GM19468 (cell line): ENCODE results near the gene PCDHGB4.
"Not testable (repeated sequence)": the region's sequence is repeated elsewhere in the genome, so short reads cannot be mapped to it uniquely, and the experiment has no call there.

Source experiments
- ATAC-seq: cut with Tn5 transposase; IDR thresholded peaks from one replicate; pipeline ENCODE4 v1.9.1; 2021; ENCODE audit warnings: mild to moderate bottlenecking, moderate library complexity, moderate number of reproducible peaks; ENCODE audit not compliant: unreplicated experiment; ENCODE audit errors: extremely low read depth

Gene PCDHGB4

DNA sequence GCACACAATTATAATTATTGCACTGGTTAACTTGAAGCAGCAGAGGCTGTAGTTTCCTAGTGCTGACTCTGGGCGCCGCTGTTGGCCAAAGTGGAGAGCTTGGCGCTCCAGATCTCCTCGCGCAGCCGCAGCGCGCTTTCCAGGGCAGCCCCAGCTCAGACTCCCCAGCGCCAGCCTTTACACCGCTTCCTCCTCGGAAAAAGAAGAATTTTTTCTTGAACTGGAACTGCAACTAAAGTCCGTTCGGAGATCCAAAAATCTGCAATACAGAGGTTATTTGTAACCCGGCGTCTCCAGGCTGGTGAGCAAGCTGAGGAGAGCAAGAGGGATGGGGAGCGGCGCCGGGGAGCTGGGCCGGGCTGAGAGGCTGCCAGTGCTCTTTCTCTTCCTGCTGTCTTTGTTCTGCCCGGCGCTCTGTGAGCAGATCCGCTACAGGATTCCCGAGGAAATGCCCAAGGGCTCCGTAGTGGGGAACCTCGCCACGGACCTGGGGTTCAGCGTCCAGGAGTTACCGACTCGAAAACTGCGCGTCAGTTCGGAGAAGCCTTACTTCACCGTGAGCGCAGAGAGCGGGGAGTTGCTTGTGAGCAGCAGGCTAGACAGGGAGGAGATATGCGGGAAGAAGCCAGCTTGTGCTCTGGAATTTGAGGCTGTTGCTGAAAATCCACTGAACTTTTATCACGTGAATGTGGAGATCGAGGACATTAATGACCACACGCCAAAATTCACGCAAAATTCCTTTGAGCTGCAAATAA is at the start of gene PCDHGB4:
PCDHGB4 (plus strand) TSS at position 142 of the 755 bp plus-strand sequence; CDS start at position 329, 187 bp downstream.
- ATAC-seq: peak; percentile 76

GRCh38 chr5:141338538-141339306 is 48.8 kb upstream of the PCDHGB4 start, which contains the start of gene PCDHGA2:
Gene PCDHGA2 (plus strand): TSS chr5:141338760.
- ATAC-seq: no peak

DNA sequence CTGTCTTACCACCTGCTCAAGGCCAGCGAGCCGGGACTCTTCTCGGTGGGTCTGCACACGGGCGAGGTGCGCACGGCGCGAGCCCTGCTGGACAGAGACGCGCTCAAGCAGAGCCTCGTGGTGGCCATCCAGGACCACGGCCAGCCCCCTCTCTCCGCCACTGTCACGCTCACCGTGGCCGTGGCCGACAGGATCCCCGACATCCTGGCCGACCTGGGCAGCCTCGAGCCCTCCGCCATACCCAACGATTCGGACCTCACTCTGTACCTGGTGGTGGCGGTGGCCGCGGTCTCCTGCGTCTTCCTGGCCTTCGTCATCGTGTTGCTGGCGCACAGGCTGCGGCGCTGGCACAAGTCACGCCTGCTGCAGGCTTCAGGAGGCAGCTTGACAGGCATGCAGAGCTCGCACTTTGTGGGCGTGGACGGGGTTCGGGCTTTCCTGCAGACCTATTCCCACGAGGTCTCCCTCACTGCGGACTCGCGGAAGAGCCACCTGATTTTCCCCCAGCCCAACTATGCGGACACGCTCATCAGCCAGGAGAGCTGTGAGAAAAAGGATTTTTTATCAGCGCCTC is 46.6 kb upstream of the PCDHGB4 start:
- not testable (repeated sequence) for ATAC-seq

- no peak for ATAC-seq
These were observed 44.7 kb upstream of the PCDHGB4 start for GRCh38 chr5:141342773-141343172.

DNA sequence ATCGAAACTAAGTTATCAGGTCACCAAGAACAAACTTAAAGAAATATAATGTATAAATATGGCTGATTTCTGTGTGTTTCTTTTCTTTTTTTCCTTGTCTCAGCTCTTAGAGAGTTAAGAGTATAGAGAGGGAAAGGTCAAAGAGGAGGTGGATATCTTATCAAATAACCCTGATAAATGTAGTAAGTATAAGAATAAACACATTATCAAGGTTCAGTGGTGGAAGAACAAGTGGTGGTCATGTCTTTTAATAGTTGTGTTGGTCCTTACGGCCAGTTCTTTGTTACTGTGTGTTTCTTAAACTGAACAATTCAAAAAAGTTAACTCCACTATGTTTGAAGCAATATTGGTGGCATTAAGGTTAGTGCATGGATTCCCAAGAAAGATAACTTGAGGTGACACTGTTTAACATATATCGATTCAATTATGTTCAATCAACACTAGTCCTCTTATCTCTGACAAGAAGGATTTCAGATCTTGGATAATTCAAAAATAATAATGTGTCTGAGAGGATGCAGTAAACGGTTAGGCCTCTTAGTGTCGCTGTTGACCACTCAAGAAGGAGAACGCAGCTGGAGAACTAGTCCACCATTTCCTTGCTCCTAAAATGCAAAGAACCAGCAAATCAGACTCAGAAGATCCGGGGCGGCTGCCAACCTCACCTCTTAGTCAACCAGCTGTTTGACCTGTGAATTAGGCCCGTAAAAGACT is 44.1 kb upstream of the PCDHGB4 start, which contains the start of gene PCDHGA3:
PCDHGA3 (plus strand) TSS at position 588 of the 711 bp plus-strand sequence. CDS start 205 bp downstream, outside the sequence.
- ATAC-seq: no peak

DNA sequence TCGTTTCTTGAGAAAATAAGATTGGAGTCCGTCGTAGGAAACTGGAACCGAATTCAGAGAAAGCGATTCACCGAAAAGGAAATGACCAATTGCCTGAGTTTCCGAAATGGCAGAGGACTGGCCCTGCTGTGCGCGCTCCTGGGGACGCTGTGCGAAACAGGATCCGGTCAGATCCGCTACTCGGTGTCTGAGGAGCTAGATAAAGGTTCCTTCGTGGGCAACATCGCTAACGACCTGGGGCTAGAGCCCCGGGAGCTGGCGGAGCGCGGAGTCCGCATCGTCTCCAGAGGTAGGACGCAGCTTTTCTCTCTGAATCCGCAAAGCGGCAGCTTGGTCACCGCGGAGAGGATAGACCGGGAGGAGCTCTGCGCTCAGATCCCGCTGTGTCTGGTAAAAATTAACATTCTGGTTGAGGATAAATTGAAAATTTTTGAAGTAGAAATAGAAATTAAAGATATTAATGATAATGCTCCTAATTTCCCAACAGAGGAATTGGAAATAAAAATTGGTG is 43.5 kb upstream of the PCDHGB4 start:
- ATAC-seq: no peak

DNA sequence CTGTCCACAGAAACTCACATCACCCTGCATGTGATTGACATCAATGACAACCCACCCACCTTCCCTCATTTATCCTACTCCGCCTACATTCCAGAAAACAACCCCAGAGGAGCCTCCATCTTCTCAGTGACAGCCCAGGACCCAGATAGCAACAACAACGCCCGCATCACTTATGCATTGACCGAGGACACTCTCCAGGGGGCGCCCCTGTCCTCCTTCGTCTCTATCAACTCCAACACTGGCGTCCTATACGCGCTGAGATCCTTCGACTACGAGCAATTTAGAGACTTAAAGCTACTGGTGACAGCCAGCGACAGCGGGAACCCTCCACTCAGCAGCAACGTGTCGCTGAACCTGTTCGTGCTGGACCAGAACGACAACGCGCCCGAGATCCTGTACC is 42.2 kb upstream of the PCDHGB4 start:
- ATAC-seq: no peak

DNA sequence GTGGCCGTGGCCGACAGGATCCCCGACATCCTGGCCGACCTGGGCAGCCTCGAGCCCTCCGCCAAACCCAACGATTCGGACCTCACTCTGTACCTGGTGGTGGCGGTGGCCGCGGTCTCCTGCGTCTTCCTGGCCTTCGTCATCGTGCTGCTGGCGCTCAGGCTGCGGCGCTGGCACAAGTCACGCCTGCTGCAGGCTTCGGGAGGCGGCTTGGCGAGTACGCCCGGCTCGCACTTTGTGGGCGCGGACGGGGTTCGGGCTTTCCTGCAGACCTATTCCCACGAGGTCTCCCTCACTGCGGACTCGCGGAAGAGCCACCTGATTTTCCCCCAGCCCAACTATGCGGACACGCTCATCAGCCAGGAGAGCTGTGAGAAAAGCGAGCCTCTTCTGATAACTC is 41.5 kb upstream of the PCDHGB4 start:
- not testable (repeated sequence) for ATAC-seq

DNA sequence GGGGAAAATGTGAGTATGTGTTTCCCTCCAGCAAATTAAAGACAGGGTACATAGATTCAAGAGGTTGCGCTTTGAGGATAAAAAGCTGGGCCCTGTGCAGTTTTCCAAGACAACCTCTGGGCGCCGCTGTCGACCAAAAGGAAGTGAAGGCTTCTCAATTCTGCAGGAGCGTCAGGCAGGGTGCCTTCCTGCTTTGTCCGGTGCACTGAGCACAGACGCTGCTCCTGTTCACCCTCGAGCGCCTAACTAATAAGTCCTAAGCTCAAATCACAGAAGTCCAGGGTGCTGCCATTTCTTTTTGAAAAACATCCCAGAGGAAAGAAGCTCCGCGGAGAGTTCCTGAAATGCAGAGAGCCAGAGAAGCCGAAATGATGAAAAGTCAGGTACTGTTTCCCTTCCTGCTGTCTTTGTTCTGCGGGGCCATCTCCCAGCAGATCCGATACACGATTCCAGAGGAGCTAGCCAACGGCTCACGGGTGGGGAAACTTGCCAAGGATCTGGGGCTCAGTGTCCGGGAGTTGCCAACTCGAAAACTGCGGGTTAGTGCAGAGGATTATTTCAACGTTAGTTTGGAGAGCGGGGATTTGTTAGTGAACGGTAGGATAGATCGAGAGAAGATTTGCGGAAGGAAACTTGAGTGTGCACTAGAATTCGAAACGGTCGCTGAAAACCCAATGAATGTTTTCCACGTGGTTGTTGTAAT is 37.4 kb upstream of the PCDHGB4 start, which contains the start of gene PCDHGB1:
PCDHGB1 (plus strand) TSS at position 183 of the 703 bp plus-strand sequence; CDS start at position 345, 162 bp downstream.
- no peak for ATAC-seq

GRCh38 chr5:141351591-141351990 is 35.9 kb upstream of the PCDHGB4 start:
- ATAC-seq: no peak

- no peak for ATAC-seq
These were observed 32.5 kb upstream of the PCDHGB4 start, which contains the start of gene PCDHGA4 for GRCh38 chr5:141354900-141355469. Gene PCDHGA4 (plus strand): TSS chr5:141355021. CDS start chr5:141355108, 87 bp downstream.

DNA sequence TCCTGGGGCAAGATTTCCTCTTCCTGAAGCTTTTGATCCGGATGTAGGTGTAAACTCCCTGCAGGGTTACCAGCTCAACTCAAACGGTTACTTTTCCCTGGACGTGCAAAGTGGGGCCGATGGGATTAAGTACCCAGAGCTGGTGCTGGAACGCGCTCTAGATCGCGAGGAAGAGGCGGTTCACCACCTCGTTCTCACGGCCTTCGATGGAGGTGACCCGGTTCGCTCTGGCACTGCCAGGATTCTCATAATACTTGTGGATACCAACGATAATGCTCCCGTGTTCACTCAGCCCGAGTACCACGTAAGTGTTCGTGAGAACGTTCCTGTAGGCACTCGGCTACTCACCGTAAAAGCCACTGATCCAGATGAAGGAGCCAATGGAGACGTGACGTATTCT is 31.9 kb upstream of the PCDHGB4 start:
- no peak for ATAC-seq

- no peak for ATAC-seq
These were observed 31.4 kb upstream of the PCDHGB4 start for GRCh38 chr5:141356133-141356532.

GRCh38 chr5:141356950-141357349 is 30.5 kb upstream of the PCDHGB4 start:
- no peak for ATAC-seq

- no peak for ATAC-seq
These were observed 27.6 kb upstream of the PCDHGB4 start, which contains the start of gene PCDHGB2 for GRCh38 chr5:141359790-141360426. Gene PCDHGB2 (plus strand): TSS chr5:141359994. CDS start chr5:141360136, 142 bp downstream.

DNA sequence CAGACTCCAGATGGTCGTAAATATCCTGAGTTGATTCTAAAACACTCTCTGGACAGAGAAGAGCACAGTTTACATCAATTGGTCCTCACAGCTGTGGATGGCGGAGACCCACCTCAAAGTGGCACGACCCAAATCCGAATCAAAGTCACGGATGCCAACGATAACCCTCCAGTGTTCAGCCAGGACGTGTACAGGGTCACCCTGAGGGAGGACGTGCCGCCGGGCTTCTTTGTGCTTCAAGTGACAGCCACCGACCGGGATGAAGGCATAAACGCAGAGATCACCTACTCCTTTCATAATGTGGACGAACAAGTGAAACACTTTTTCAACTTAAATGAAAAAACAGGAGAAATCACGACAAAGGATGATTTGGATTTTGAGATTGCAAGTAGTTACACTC is 26.8 kb upstream of the PCDHGB4 start:
- no peak for ATAC-seq

- ATAC-seq: no peak
These were observed 24.8 kb upstream of the PCDHGB4 start for GRCh38 chr5:141362719-141363118.

DNA sequence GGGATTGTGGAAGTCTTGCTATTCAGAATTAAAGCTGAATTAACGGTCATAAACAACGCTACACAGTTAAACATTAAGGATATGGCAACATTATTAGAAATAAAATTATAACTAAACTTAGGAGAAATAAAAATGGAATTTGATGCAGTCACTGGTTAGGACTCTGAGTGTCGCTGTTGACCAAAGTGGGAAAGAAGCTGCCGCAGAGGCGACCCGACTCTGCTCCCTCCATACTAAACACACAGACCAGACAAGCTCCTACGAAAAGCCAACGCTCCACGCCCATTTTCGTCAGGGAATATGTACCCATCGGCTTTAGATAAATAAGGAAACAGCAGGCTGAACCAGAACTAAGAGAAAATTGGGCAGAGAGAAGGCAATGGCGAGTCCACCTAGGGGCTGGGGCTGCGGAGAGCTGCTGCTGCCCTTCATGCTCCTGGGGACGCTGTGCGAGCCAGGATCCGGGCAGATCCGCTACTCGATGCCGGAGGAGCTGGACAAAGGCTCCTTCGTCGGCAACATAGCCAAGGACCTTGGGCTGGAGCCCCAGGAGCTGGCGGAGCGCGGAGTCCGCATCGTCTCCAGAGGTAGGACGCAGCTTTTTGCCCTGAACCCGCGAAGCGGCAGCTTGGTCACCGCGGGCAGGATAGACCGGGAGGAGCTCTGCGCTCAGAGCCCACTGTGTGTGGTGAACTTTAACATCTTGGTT is 23.4 kb upstream of the PCDHGB4 start, which contains the start of gene PCDHGA5:
PCDHGA5 (plus strand) TSS at position 211 of the 709 bp plus-strand sequence; CDS start at position 380, 169 bp downstream.
- ATAC-seq: no peak
